Epithelial cell of esophagus (primary cell): ENCODE measurements around the gene PICK1.

ENCODE experiments used
- DNase-seq: peaks from one replicate; pipeline ENCODE4 v3.0.0; 2010; ENCODE audit warnings: low read depth
- H3K4me3 ChIP-seq: 2 replicates; pipeline ENCODE4 v1.5.1; 2011; ENCODE audit warnings: mild to moderate bottlenecking, low read length, control low read depth
- CTCF ChIP-seq: IDR thresholded peaks from 2 replicates; pipeline ENCODE4 v1.5.1; 2011; ENCODE audit warnings: low read depth, mild to moderate bottlenecking, low read length, control low read depth, inconsistent platforms; ENCODE audit not compliant: insufficient read depth; ENCODE audit errors: missing control alignments

The PICK1 gene

GRCh38 chr22:38065539-38065938, 8.3 kb downstream of the PICK1 start:
- no peak overlapping the region for H3K4me3 ChIP-seq
- DNase-seq, result no peak
- no peak for TF ChIP-seq CTCF

DNA sequence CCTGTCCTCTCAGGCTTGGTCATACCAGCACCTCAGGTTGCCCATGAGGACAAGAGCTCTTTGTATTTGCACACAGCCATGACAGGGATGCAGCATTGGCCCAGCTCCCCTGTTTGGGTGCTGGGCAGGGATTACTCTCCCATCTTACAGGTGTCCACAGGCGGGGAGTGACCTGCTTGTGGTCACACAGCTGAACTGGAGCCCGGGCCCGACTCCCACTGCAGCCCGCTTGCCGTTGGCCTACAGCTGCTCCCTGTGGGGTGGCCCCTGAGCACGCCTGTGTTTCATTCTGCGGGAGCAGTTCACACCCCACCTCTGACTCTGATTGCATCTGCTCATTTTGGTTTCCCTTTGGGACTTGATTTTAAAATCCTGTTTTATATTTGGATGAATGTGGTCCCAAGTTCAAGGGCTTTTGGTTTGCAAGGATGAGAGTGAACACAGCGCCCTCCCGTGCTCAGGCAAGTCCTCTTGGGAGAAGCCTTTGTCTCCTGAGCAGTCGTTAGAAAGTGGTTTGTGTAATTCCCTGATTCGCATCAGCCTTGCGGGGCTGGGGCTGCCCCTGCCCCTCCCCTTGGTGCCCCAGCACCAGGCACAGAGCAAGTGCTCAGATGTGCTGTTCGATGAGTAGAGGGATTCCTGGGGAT, 9.3 kb downstream of the PICK1 start:
- no peak for DNase-seq
- no peak for TF ChIP-seq CTCF
- no peak overlapping the region for H3K4me3 ChIP-seq

GRCh38 chr22:38067028-38067415, 9.8 kb downstream of the PICK1 start:
- H3K4me3 ChIP-seq, result no peak overlapping the region
- no peak for DNase-seq
- TF ChIP-seq CTCF, result no peak

GRCh38 chr22:38067761-38068360, 10.7 kb downstream of the PICK1 start:
- no peak for TF ChIP-seq CTCF
- no peak overlapping the region for H3K4me3 ChIP-seq
- no peak for DNase-seq

DNA sequence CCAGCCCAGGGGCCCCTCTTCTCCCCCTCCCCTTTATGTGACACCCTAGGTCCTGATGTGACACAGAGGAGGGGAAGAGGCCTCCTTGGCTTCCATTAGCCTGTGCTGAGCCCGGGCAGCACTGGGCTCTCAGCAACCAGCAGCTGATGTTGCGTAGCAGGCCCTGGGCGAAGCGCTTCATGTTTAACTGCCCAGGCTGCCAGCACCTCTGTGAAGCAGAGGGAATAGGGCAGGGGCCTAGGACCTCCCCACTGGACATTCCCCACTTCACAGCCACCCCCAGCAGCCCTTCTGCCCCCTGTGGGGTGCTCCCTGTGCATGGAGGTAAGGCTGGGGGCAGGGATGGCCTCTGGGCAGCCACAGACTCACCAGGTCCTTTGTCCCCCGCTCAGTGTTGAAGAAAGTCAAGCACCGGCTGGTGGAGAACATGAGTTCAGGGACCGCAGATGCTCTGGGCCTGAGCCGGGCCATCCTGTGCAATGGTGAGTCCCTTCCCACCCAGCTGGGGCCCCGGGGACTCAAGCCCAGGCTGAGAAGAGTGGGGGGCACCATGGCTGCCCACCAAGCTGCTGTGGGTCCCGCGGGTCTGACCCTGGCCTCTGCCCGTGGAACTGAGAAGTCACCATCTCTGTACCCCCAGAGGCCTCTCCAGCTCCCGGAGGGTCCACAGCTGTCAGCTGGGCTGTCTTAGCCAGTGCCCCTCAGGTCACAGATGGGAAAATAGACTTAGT, 11.6 kb downstream of the PICK1 start:
- DNase-seq, result no peak
- no peak overlapping the region for H3K4me3 ChIP-seq
- no peak for TF ChIP-seq CTCF

DNA sequence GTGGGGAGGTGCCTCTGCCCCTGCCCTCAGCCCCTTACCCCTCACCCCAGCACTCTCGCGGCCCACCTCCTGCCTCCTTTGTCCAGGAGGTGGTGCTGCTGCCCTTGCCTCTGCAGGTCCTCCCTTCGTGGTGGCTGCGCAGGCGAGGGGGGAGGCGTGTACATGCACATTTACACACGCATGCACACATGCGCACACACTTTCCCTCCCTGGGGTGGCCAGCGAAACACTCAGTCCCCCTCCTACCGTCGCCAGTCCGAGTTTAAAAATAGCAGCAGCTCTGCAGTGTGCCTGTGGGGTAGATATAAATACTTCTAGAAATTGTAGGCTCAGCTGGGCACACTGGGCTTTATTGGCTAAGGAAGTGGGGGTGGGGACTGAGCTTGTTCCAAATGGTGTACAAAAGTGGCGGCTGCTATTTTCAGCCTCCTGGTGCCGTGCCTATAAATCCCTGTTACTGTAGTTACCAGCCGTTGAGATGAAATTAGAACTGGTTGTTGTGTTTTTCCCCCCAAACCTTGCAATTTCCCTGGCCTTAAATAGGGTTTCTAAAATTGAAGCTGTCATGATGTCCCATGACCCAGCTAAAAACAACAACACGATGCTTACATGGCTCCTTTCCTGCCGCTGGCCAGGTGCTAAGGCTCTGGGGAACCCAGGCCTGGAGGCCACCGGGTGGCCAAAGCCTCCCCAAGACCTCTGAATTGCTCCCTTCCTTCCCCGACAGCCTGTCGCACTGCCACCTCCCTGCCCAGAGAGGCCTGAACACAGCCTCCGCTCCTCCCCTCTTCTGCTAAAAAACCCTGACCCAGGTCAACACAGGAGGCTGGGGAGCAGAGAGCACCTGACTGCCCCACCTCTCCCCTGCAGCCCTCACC, 12.4 kb downstream of the PICK1 start:
- no peak for DNase-seq
- no peak overlapping the region for H3K4me3 ChIP-seq
- peak; percentile 24 for TF ChIP-seq CTCF
